Panc1 (cell line): Measurements from ENCODE around the gene PPIL6. TPM values are rescaled to one million over a fixed set of nuclear protein-coding genes. Genes with fewer than 3 reads are reported as not detected.

Source experiments
- ATAC-seq: fragments of 200-7000 bp; cut with Tn5 transposase; 2 replicates; pipeline ENCODE4 v1.9.1; 2020; ENCODE audit warnings: mild to moderate bottlenecking, moderate library complexity
- BruUV-seq: library from RNA; stranded (reverse); fragments of 400-500 nt; replicated peaks from 2 replicates; lab custom pipeline; 2021; lab: Mats Ljungman, UMichigan
- CTCF ChIA-PET: fragments of 300-600 bp; sonication (Branson Sonifier 250); formaldehyde crosslinking; loops from one replicate; lab custom pipeline; 2022; ENCODE audit warnings: antibody characterized with exemption; lab: Charles Lee
- POLR2A ChIA-PET: fragments of 300-600 bp; sonication (Branson Sonifier 250); formaldehyde crosslinking; loops from one replicate; lab custom pipeline; 2022; ENCODE audit warnings: antibody characterized with exemption; lab: Charles Lee
- DNase-seq: peaks from one replicate; pipeline ENCODE4 v3.0.0-alpha.2; 2010; ENCODE audit warnings: low read depth, low spot score
- H3K27ac ChIP-seq: 2 replicates; pipeline ENCODE4 v1.5.1; 2011; ENCODE audit warnings: mild to moderate bottlenecking, low read length, inconsistent platforms
- H3K27me3 ChIP-seq: fragments of 200-500 bp; sonication (Bioruptor generic); 2 replicates; pipeline ENCODE4 v1.6.0; 2014; ENCODE audit warnings: low read length, inconsistent platforms; ENCODE audit not compliant: control insufficient read depth, insufficient read depth
- H3K36me3 ChIP-seq: fragments of 200-500 bp; sonication (Bioruptor generic); 2 replicates; pipeline ENCODE4 v1.5.1; 2014; ENCODE audit warnings: inconsistent platforms, mild to moderate bottlenecking, low read length, moderate library complexity; ENCODE audit not compliant: control insufficient read depth, insufficient read depth
- H3K4me1 ChIP-seq: 2 replicates; pipeline ENCODE4 v1.5.1; 2011; ENCODE audit warnings: inconsistent platforms, mild to moderate bottlenecking, low read length, moderate library complexity; ENCODE audit not compliant: control insufficient read depth, insufficient read depth
- H3K4me3 ChIP-seq, 2 experiments: 2 replicates each; pipeline ENCODE4 v1.5.1; 2011 to 2012; ENCODE audit warnings: low read depth in 2 of 2, low read length in 2 of 2, mild to moderate bottlenecking in 2 of 2, inconsistent platforms in 1 of 2, moderate library complexity in 1 of 2
- H3K9me3 ChIP-seq: fragments of 200-500 bp; sonication (Bioruptor generic); 2 replicates; pipeline ENCODE4 v1.5.1; 2014; ENCODE audit warnings: low read depth, mild to moderate bottlenecking, inconsistent platforms, low read length, moderate library complexity; ENCODE audit not compliant: control insufficient read depth, insufficient read depth
- CTCF ChIP-seq: fragments of 450-650 bp; IDR thresholded peaks from 2 replicates; pipeline ENCODE4 v1.5.1; 2017; ENCODE audit warnings: mild to moderate bottlenecking
- POLR2AphosphoS5 ChIP-seq: IDR thresholded peaks from 2 replicates; pipeline ENCODE4 v1.6.1; 2012; ENCODE audit warnings: mild to moderate bottlenecking, low read depth, low read length, moderate library complexity
- REST ChIP-seq, 2 experiments: IDR thresholded peaks; 2 replicates each; pipeline ENCODE4 v1.6.1; 2011 to 2012; ENCODE audit warnings: low read depth in 2 of 2, control low read depth in 1 of 2, low read length in 1 of 2, mild to moderate bottlenecking in 1 of 2, moderate library complexity in 1 of 2; ENCODE audit not compliant: insufficient read depth in 1 of 2
- SIN3A ChIP-seq: IDR thresholded peaks from 2 replicates; pipeline ENCODE4 v1.6.1; 2012; ENCODE audit warnings: low read depth, mild to moderate bottlenecking, low read length, moderate library complexity, borderline replicate concordance; ENCODE audit not compliant: insufficient read depth
- TCF7L2 ChIP-seq: IDR thresholded peaks from 2 replicates; pipeline ENCODE4 v1.6.1; 2011; ENCODE audit warnings: mild to moderate bottlenecking, low read depth, low read length, inconsistent platforms
- in situ Hi-C: cut with HindIII; loops from 2 replicates; pipeline ENCODE4 v1.10.0; 2016; ENCODE audit warnings: low sequenced_read_pairs, low pct_unique_long_range_greater_than_20kb
- intact Hi-C: fragments of 100-400 bp; cut with micrococcal nuclease; formaldehyde crosslinking; loops from one replicate; pipeline ENCODE4 v1.10.0; 2022; ENCODE audit not compliant: unreplicated experiment
- total RNA-seq: library from RNA; stranded (reverse); gene quantifications from one replicate; pipeline ENCODE4 v1.2.1, GENCODE V29; 2021; ENCODE audit not compliant: unreplicated experiment

PPIL6 gene
- total RNA-seq, 1 experiment from 2014 or later: 2.2 TPM

- ChIA-PET CTCF (no interaction called here), POLR2A (no interaction called here)
- Histone ChIP-seq H3K27ac (no peak overlapping the region), H3K4me3 (no peak overlapping the region), H3K4me1 (peaks cover 6% of the 10 kb centered on the region; the same call in 1 of the 2 replicates), H3K27me3 (no peaks in the 10 kb centered on the region), H3K36me3 (peaks cover 31% of the 10 kb centered on the region), H3K9me3 (no peaks in the 10 kb centered on the region)
- intact Hi-C loops (no loop called here), in situ Hi-C loops (no loop called here)
- no peak for TF ChIP-seq REST (IDR thresholded peaks at IDR 0.05; ENCODE audit: insufficient read depth in 1 of 2, low read depth in 2 of 2, low read length in 1 of 2)
- TF ChIP-seq SIN3A: no peak
- no peak for TF ChIP-seq POLR2AphosphoS5
- TF ChIP-seq CTCF: no peak
- TF ChIP-seq TCF7L2: no peak
- no peak for ATAC-seq
- BruUV-seq: no TSS peak
- no peak for DNase-seq
Observed at GRCh38 chr6:109472132-109472995, 31.9 kb upstream of the PPIL6 start.

- no peak for ATAC-seq
- Histone ChIP-seq H3K27me3 (no peaks in the 10 kb centered on the region), H3K9me3 (no peaks in the 10 kb centered on the region), H3K4me1 (peaks cover under 1% of the 10 kb centered on the region; the same call in 1 of the 2 replicates), H3K36me3 (peaks cover 37% of the 10 kb centered on the region), H3K4me3 (no peak overlapping the region), H3K27ac (no peak overlapping the region)
- no TSS peak for BruUV-seq
- no peak for TF ChIP-seq TCF7L2
- TF ChIP-seq SIN3A: no peak
- TF ChIP-seq POLR2AphosphoS5: no peak
- no peak for TF ChIP-seq REST (IDR thresholded peaks at IDR 0.05; ENCODE audit: insufficient read depth in 1 of 2, low read depth in 2 of 2, low read length in 1 of 2)
- no peak for TF ChIP-seq CTCF
- DNase-seq: no peak
- ChIA-PET POLR2A (no interaction called here), CTCF (no interaction called here)
- intact Hi-C loops (no loop called here), in situ Hi-C loops (no loop called here)
Observed at GRCh38 chr6:109471105-109471810, 30.8 kb upstream of the PPIL6 start.
